Measurements from ENCODE around the gene HSD17B4.
"Not testable (repeated sequence)": the region's sequence is repeated elsewhere in the genome, so short reads cannot be mapped to it uniquely, and the experiment has no call there.

Gene HSD17B4

GRCh38 chr5:119476341-119476740 is 24.0 kb downstream of the HSD17B4 start:
- H4K20me1 ChIP-seq (ENCODE audit: insufficient read depth, low read length), result no peaks in the 10 kb centered on the region
- H3F3A ChIP-seq (ENCODE audit: insufficient read depth, low read length), result no peaks in the 10 kb centered on the region
- no peaks in the 10 kb centered on the region for H3K9me2 ChIP-seq (ENCODE audit: low read depth, low read length)
- no peaks in the 10 kb centered on the region for H3K79me2 ChIP-seq (ENCODE audit: insufficient read depth, low read length)
- H3K4me3 ChIP-seq (ENCODE audit: low read depth, low read length, poor library complexity, severe bottlenecking), result no peak overlapping the region
- H3K4me2 ChIP-seq (ENCODE audit: low read length), result no peak overlapping the region
- no peaks in the 10 kb centered on the region for H3K4me1 ChIP-seq (ENCODE audit: insufficient read depth, low read length, severe bottlenecking)
- H3K9ac ChIP-seq (ENCODE audit: low read length), result no peak overlapping the region
- no peak overlapping the region for H3K27ac ChIP-seq (ENCODE audit: low read depth, low read length, poor library complexity, severe bottlenecking)
- no peak for TF ChIP-seq EZH2 (IDR thresholded peaks at IDR 0.05; ENCODE audit: borderline replicate concordance, low read length)
- TF ChIP-seq, protein P1, sequence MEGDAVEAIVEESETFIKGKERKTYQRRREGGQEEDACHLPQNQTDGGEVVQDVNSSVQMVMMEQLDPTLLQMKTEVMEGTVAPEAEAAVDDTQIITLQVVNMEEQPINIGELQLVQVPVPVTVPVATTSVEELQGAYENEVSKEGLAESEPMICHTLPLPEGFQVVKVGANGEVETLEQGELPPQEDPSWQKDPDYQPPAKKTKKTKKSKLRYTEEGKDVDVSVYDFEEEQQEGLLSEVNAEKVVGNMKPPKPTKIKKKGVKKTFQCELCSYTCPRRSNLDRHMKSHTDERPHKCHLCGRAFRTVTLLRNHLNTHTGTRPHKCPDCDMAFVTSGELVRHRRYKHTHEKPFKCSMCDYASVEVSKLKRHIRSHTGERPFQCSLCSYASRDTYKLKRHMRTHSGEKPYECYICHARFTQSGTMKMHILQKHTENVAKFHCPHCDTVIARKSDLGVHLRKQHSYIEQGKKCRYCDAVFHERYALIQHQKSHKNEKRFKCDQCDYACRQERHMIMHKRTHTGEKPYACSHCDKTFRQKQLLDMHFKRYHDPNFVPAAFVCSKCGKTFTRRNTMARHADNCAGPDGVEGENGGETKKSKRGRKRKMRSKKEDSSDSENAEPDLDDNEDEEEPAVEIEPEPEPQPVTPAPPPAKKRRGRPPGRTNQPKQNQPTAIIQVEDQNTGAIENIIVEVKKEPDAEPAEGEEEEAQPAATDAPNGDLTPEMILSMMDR (IDR thresholded peaks at IDR 0.05; ENCODE audit: low read length), result no peak
- peaks cover 38% of the 10 kb centered on the region; the same call in 1 of the 2 replicates for H3K36me3 ChIP-seq (ENCODE audit: insufficient read depth, low read length)
- no peak overlapping the region for H2AFZ ChIP-seq (ENCODE audit: low read length)
- H3K27me3 ChIP-seq (ENCODE audit: insufficient read depth, low read length), result no peaks in the 10 kb centered on the region
- H3K9me3 ChIP-seq (ENCODE audit: low read length), result no peaks in the 10 kb centered on the region

- Histone ChIP-seq H3K4me3 (ENCODE audit: low read depth, low read length, poor library complexity, severe bottlenecking) (no peak overlapping the region), H3K9ac (ENCODE audit: low read length) (no peak overlapping the region), H3K9me3 (ENCODE audit: low read length) (no peaks in the 10 kb centered on the region), H3F3A (ENCODE audit: insufficient read depth, low read length) (no peaks in the 10 kb centered on the region), H3K4me1 (ENCODE audit: insufficient read depth, low read length, severe bottlenecking) (no peaks in the 10 kb centered on the region), H4K20me1 (ENCODE audit: insufficient read depth, low read length) (no peaks in the 10 kb centered on the region), H3K36me3 (ENCODE audit: insufficient read depth, low read length) (peaks cover 57% of the 10 kb centered on the region; the same call in 1 of the 2 replicates), H3K79me2 (ENCODE audit: insufficient read depth, low read length) (no peaks in the 10 kb centered on the region), H3K27me3 (ENCODE audit: insufficient read depth, low read length) (no peaks in the 10 kb centered on the region), H3K27ac (ENCODE audit: low read depth, low read length, poor library complexity, severe bottlenecking) (no peak overlapping the region), H3K9me2 (ENCODE audit: low read depth, low read length) (no peaks in the 10 kb centered on the region), H3K4me2 (ENCODE audit: low read length) (no peak overlapping the region), H2AFZ (ENCODE audit: low read length) (no peak overlapping the region)
- TF ChIP-seq EZH2 (IDR thresholded peaks at IDR 0.05; ENCODE audit: borderline replicate concordance, low read length), result no peak
- TF ChIP-seq, protein P1 (IDR thresholded peaks at IDR 0.05; ENCODE audit: low read length), result no peak
Measured at GRCh38 chr5:119478781-119479180, 26.5 kb downstream of the HSD17B4 start.

GRCh38 chr5:119480629-119481028 is 28.3 kb downstream of the HSD17B4 start:
- not testable (repeated sequence) for H3F3A ChIP-seq (ENCODE audit: insufficient read depth, low read length); H3K9me3 ChIP-seq (ENCODE audit: low read length); H3K4me1 ChIP-seq (ENCODE audit: insufficient read depth, low read length, severe bottlenecking); H3K4me3 ChIP-seq (ENCODE audit: low read depth, low read length, poor library complexity, severe bottlenecking); H4K20me1 ChIP-seq (ENCODE audit: insufficient read depth, low read length); H3K79me2 ChIP-seq (ENCODE audit: insufficient read depth, low read length); H3K27ac ChIP-seq (ENCODE audit: low read depth, low read length, poor library complexity, severe bottlenecking); H3K4me2 ChIP-seq (ENCODE audit: low read length); H2AFZ ChIP-seq (ENCODE audit: low read length); H3K27me3 ChIP-seq (ENCODE audit: insufficient read depth, low read length); H3K9ac ChIP-seq (ENCODE audit: low read length); H3K9me2 ChIP-seq (ENCODE audit: low read depth, low read length)
- H3K36me3 ChIP-seq (ENCODE audit: insufficient read depth, low read length), result peaks cover 61% of the 10 kb centered on the region

DNA sequence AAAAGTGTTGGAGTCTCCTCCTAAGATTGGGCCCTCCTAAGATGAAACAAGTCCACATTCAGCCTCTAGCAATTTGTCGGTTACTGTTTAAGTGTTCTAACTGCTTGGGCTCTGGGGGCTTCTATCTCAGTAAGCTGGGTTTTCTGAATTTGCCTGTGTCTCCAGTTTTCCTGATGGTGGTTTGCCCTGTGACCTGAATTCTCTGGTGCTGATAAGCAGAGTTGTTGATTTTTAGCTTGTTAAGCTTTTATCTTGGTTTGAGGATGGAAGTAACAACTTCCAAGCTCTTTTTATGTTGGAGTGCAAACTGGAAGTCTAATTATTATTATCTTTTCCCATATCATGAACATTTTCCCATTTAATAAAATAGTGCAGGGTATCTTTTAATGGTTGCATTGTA is 30.9 kb downstream of the HSD17B4 start:
- H3K36me3 ChIP-seq (ENCODE audit: insufficient read depth, low read length), result peaks cover 49% of the 10 kb centered on the region

More for the DNA sequence above, 30.9 kb downstream of the HSD17B4 start:
- H3K9me2 ChIP-seq (ENCODE audit: low read depth, low read length), result no peaks in the 10 kb centered on the region
- H3K9ac ChIP-seq (ENCODE audit: low read length), result no peak overlapping the region
- no peaks in the 10 kb centered on the region for H3K9me3 ChIP-seq (ENCODE audit: low read length)
- no peaks in the 10 kb centered on the region for H3K4me1 ChIP-seq (ENCODE audit: insufficient read depth, low read length, severe bottlenecking)
- no peak overlapping the region for H2AFZ ChIP-seq (ENCODE audit: low read length)
- H3F3A ChIP-seq (ENCODE audit: insufficient read depth, low read length), result no peaks in the 10 kb centered on the region
- H3K27me3 ChIP-seq (ENCODE audit: insufficient read depth, low read length), result no peaks in the 10 kb centered on the region
- no peak overlapping the region for H3K27ac ChIP-seq (ENCODE audit: low read depth, low read length, poor library complexity, severe bottlenecking)
- H3K4me3 ChIP-seq (ENCODE audit: low read depth, low read length, poor library complexity, severe bottlenecking), result no peak overlapping the region
- no peak overlapping the region for H3K4me2 ChIP-seq (ENCODE audit: low read length)
- no peaks in the 10 kb centered on the region for H3K79me2 ChIP-seq (ENCODE audit: insufficient read depth, low read length)
- TF ChIP-seq EZH2 (IDR thresholded peaks at IDR 0.05; ENCODE audit: borderline replicate concordance, low read length), result no peak
- TF ChIP-seq, protein P1 (IDR thresholded peaks at IDR 0.05; ENCODE audit: low read length), result no peak
- H4K20me1 ChIP-seq (ENCODE audit: insufficient read depth, low read length), result no peaks in the 10 kb centered on the region

All from OCI-LY1 (cell line).